Endothelial cell of umbilical vein (primary cell): ENCODE data around the gene ING1. TPM values are rescaled to one million over a fixed set of nuclear protein-coding genes. Genes with fewer than 3 reads are reported as not detected.

Experiments used
- BruUV-seq: library from RNA; stranded (reverse); fragments of 400-500 nt; replicated peaks from 2 replicates; lab custom pipeline; 2021; lab: Mats Ljungman, UMichigan
- CTCF ChIA-PET: fragments of 300-600, 350-600 bp; sonication (Branson Sonifier 250); formaldehyde crosslinking; loops from one replicate; lab custom pipeline; 2021; ENCODE audit warnings: antibody characterized with exemption, inconsistent platforms; lab: Charles Lee
- POLR2A ChIA-PET: fragments of 300-600, 350-600 bp; sonication (Branson Sonifier 250); formaldehyde crosslinking; loops from one replicate; lab custom pipeline; 2021; ENCODE audit warnings: antibody characterized with exemption, inconsistent platforms; lab: Charles Lee
- DNase-seq: peaks from one replicate; pipeline ENCODE4 v3.0.0-alpha.2; 2011; ENCODE audit warnings: low read depth, low spot score
- FAIRE-seq: peaks from 2 replicates; lab custom pipeline; 2011; peaks lifted over from hg19 to GRCh38; lab: Jason Lieb, UNC
- H2AFZ ChIP-seq: 2 replicates; pipeline ENCODE4 v1.6.0; 2012; ENCODE audit warnings: low read depth, low read length, control low read depth, inconsistent platforms
- H3K27ac ChIP-seq: 2 replicates; pipeline ENCODE4 v1.5.1; 2011; ENCODE audit warnings: low read depth, mild to moderate bottlenecking, control low read depth, low read length, moderate library complexity; ENCODE audit not compliant: insufficient read depth
- H3K27me3 ChIP-seq, 2 experiments: 2 replicates each; pipeline versions ENCODE4 v1.6.0 to v1.6.1; 2011; ENCODE audit warnings: low read length in 2 of 2, mixed read lengths in 1 of 2; ENCODE audit not compliant: control insufficient read depth in 2 of 2, insufficient read depth in 2 of 2
- H3K36me3 ChIP-seq, 2 experiments: 2 replicates in 1 of 2; 3 replicates in 1 of 2; pipeline ENCODE4 v1.5.1; 2011; ENCODE audit warnings: low read length in 2 of 2, mild to moderate bottlenecking in 1 of 2, moderate library complexity in 1 of 2; ENCODE audit not compliant: control insufficient read depth in 2 of 2, insufficient read depth in 2 of 2; ENCODE audit errors: extremely low read depth in 1 of 2
- H3K4me1 ChIP-seq: 3 replicates; pipeline ENCODE4 v1.5.1; 2011; ENCODE audit warnings: mild to moderate bottlenecking, low read length; ENCODE audit not compliant: control insufficient read depth, insufficient read depth; ENCODE audit errors: extremely low read depth
- H3K4me2 ChIP-seq: 2 replicates; pipeline ENCODE4 v1.6.1; 2011; ENCODE audit warnings: low read length, control low read depth, mixed read lengths; ENCODE audit not compliant: insufficient read depth
- H3K4me3 ChIP-seq, 3 experiments: fragments of 200-600 bp in 1 of 3; sonication (generic), shearing (Covaris generic) in 1 of 3; replicated peaks in 1 of 3; 2 replicates each; pipeline ENCODE4 v1.5.1; 2011 to 2016; ENCODE audit warnings: control low read depth in 3 of 3, low read length in 3 of 3, mild to moderate bottlenecking in 2 of 3, inconsistent platforms in 1 of 3, low read depth in 1 of 3, moderate library complexity in 1 of 3; ENCODE audit not compliant: insufficient read depth in 1 of 3
- H3K79me2 ChIP-seq: 2 replicates; pipeline ENCODE4 v1.6.0; 2012; ENCODE audit warnings: low read length, inconsistent platforms; ENCODE audit not compliant: control insufficient read depth, insufficient read depth
- H3K9ac ChIP-seq: replicated peaks from 2 replicates; pipeline ENCODE3; 2011; ENCODE audit warnings: low read length, control low read depth; ENCODE audit not compliant: insufficient read depth; ENCODE audit errors: extremely low read depth
- H3K9me1 ChIP-seq: replicated peaks from 3 replicates; pipeline ENCODE4 v1.6.0; 2011; ENCODE audit warnings: mild to moderate bottlenecking, low read length; ENCODE audit not compliant: control insufficient read depth, insufficient read depth; ENCODE audit errors: extremely low read depth
- H3K9me3 ChIP-seq: replicated peaks from 2 replicates; pipeline ENCODE4 v1.5.1; 2012; ENCODE audit warnings: low read length, inconsistent platforms; ENCODE audit not compliant: control insufficient read depth, insufficient read depth
- H4K20me1 ChIP-seq: replicated peaks from 2 replicates; pipeline ENCODE3; 2011; ENCODE audit warnings: mild to moderate bottlenecking, low read length; ENCODE audit not compliant: control insufficient read depth, insufficient read depth; ENCODE audit errors: extremely low read depth
- CTCF ChIP-seq, 2 donors: IDR thresholded peaks; 1 replicate in 1 of 2; 2 replicates in 1 of 2; pipeline ENCODE4 v1.5.1; 2011; ENCODE audit warnings: low read length in 2 of 2, mild to moderate bottlenecking in 2 of 2, moderate library complexity in 2 of 2, control low read depth in 1 of 2, inconsistent platforms in 1 of 2, low read depth in 1 of 2; ENCODE audit not compliant: insufficient read depth in 1 of 2; ENCODE audit errors: extremely low read depth in 1 of 2
- EZH2 ChIP-seq: IDR thresholded peaks from 2 replicates; pipeline ENCODE4 v1.6.1; 2012; ENCODE audit warnings: borderline replicate concordance, low read depth, mild to moderate bottlenecking, moderate library complexity, low read length, inconsistent platforms; ENCODE audit not compliant: severe bottlenecking
- FOS ChIP-seq: IDR thresholded peaks from 2 replicates; pipeline ENCODE4 v1.6.1; 2011; ENCODE audit warnings: mild to moderate bottlenecking, low read length, moderate library complexity, borderline replicate concordance; ENCODE audit not compliant: insufficient read depth
- GATA2 ChIP-seq: IDR thresholded peaks from 2 replicates; pipeline ENCODE4 v1.7.0; 2011; ENCODE audit warnings: low read depth, mild to moderate bottlenecking, moderate library complexity, mixed read lengths, low read length; ENCODE audit not compliant: insufficient read length, insufficient read depth
- JUN ChIP-seq: IDR thresholded peaks from 2 replicates; pipeline ENCODE4 v1.6.1; 2011; ENCODE audit warnings: borderline replicate concordance, low read depth; ENCODE audit not compliant: insufficient read length, insufficient read depth
- MAX ChIP-seq: IDR thresholded peaks from 2 replicates; pipeline ENCODE4 v1.6.1; 2011; ENCODE audit not compliant: insufficient read depth, insufficient read length
- MYC ChIP-seq: IDR thresholded peaks from one replicate; pipeline ENCODE4 v1.6.1; 2011; ENCODE audit warnings: mild to moderate bottlenecking, low read depth, low read length
- POLR2A ChIP-seq: IDR thresholded peaks from 2 replicates; pipeline ENCODE4 v1.6.1; 2012; ENCODE audit warnings: low read depth, mild to moderate bottlenecking, control low read depth, low read length
- POLR2AphosphoS5 ChIP-seq: IDR thresholded peaks from 2 replicates; pipeline ENCODE4 v1.6.1; 2012; ENCODE audit warnings: low read depth, mild to moderate bottlenecking, control low read depth, low read length, moderate library complexity; ENCODE audit not compliant: insufficient read depth
- dilution Hi-C: fragments of 300-500 bp; cut with MboI; formaldehyde crosslinking; loops from one replicate; pipeline ENCODE4 v1.15.0; 2019; ENCODE audit warnings: low sequenced_read_pairs; ENCODE audit not compliant: extremely low pct_ligation_motif_present
- intact Hi-C: fragments of 100-400 bp; cut with micrococcal nuclease; formaldehyde crosslinking; loops from one replicate; pipeline ENCODE4 v1.10.0; 2022
- polyA plus RNA-seq, 4 experiments: library from polyadenylated mRNA; depleted of rRNA in 3 of 4; stranded (reverse) in 3 of 4; unstranded in 1 of 4; fragments of >200 nt; gene quantifications; 2 replicates each; pipeline versions ENCODE4 v1.2.1 to v1.2.3, GENCODE V29; 2011 to 2012; ENCODE audit warnings: missing spikeins in 1 of 4
- total RNA-seq: library from RNA; stranded (reverse); gene quantifications from 2 replicates; pipeline ENCODE4 v1.2.3, GENCODE V29; 2021

ING1 gene
- total and polyA plus RNA-seq, 2 donors (not counting 3 experiments of a cell fraction or from before 2014, with no cell fraction given), result 10.4 to 10.9 TPM

GRCh38 chr13:110759710-110760109 is 46.2 kb downstream of the ING1 start:
- Histone ChIP-seq H3K27me3 (peaks cover 0 to 2% of the 10 kb centered on the region in 2 experiments), H3K4me2 (no peak overlapping the region), H3K9me3 (no peaks in the 10 kb centered on the region), H3K27ac (no peak overlapping the region), H4K20me1 (no peaks in the 10 kb centered on the region), H3K4me3 (no peak overlapping the region), H3K36me3 (no peaks in the 10 kb centered on the region), H3K9me1 (no peaks in the 10 kb centered on the region), H3K79me2 (no peaks in the 10 kb centered on the region), H3K9ac (no peak overlapping the region), H3K4me1 (peaks cover 3% of the 10 kb centered on the region), H2AFZ (no peak overlapping the region)
- intact Hi-C loops (no loop called here), dilution Hi-C loops (no loop called here)
- DNase-seq (no peak), FAIRE-seq (no peak)
- CTCF ChIA-PET, result no interaction called here
- BruUV-seq, result no TSS peak
- POLR2A ChIA-PET, result interaction anchor here (0.6 kb wide), 1 partner anchor 44 kb away, joined by 3 read pairs; no protein-coding TSS in a partner anchor
- TF ChIP-seq CTCF (IDR thresholded peaks at IDR 0.05; ENCODE audit: extremely low read depth in 1 of 2, insufficient read depth in 1 of 2, low read depth in 1 of 2, low read length in 2 of 2) (no peak), POLR2A (no peak), MAX (no peak), EZH2 (no peak), POLR2AphosphoS5 (no peak), FOS (no peak), MYC (no peak), JUN (no peak), GATA2 (no peak)
